Endothelial cell of umbilical vein (primary cell): ENCODE results near the gene PKDCC.

Experiments used
- CTCF ChIP-seq, 2 donors: IDR thresholded peaks; 1 replicate in 1 of 2; 2 replicates in 1 of 2; pipeline ENCODE4 v1.5.1; 2011; ENCODE audit warnings: low read length in 2 of 2, mild to moderate bottlenecking in 2 of 2, moderate library complexity in 2 of 2, control low read depth in 1 of 2, inconsistent platforms in 1 of 2, low read depth in 1 of 2; ENCODE audit not compliant: insufficient read depth in 1 of 2; ENCODE audit errors: extremely low read depth in 1 of 2
- JUN ChIP-seq: IDR thresholded peaks from 2 replicates; pipeline ENCODE4 v1.6.1; 2011; ENCODE audit warnings: borderline replicate concordance, low read depth; ENCODE audit not compliant: insufficient read length, insufficient read depth
- POLR2A ChIP-seq: IDR thresholded peaks from 2 replicates; pipeline ENCODE4 v1.6.1; 2012; ENCODE audit warnings: low read depth, mild to moderate bottlenecking, control low read depth, low read length

- TF ChIP-seq CTCF (IDR thresholded peaks at IDR 0.05; ENCODE audit: extremely low read depth in 1 of 2, insufficient read depth in 1 of 2, low read depth in 1 of 2, low read length in 2 of 2) (no peak), POLR2A (no peak), JUN (no peak)
Observed at GRCh38 chr2:42044939-42045338, 2.9 kb upstream of the PKDCC start.
